SK-N-SH (cell line): ENCODE measurements around the gene TIMM22. TPM values are rescaled to one million over a fixed set of nuclear protein-coding genes. Genes with fewer than 3 reads are reported as not detected.

Experiments
- CTCF ChIA-PET: fragments of 300-600, 350-600 bp; formaldehyde crosslinking; extraction: SDS; loops from one replicate; lab custom pipeline; 2021; lab: Yijun Ruan, JAX
- POLR2A ChIA-PET: fragments of 350-600 bp; sonication (Branson Sonifier 250); formaldehyde crosslinking; extraction: SDS; loops from one replicate; lab custom pipeline; 2020; ENCODE audit warnings: antibody characterized with exemption, inconsistent platforms; lab: Yijun Ruan, JAX
- DNase-seq: peaks from one replicate; pipeline ENCODE4 v3.0.0; 2012
- H2AFZ ChIP-seq: fragments of 200-600 bp; sonication (generic); 2 replicates; pipeline ENCODE4 v1.8.1; 2016; ENCODE audit warnings: antibody characterized with exemption, mild to moderate bottlenecking, low read depth
- H3F3A ChIP-seq: fragments of 200-600 bp; sonication (generic); replicated peaks from 2 replicates; pipeline ENCODE3; 2016; ENCODE audit warnings: antibody characterized with exemption, mild to moderate bottlenecking; ENCODE audit not compliant: insufficient read depth
- H3K27ac ChIP-seq, 2 experiments: fragments of 200-500 bp in 1 of 2; fragments of 200-600 bp in 1 of 2; sonication (Bioruptor generic) in 1 of 2; sonication (generic), shearing (Covaris generic) in 1 of 2; 2 replicates each; pipeline versions ENCODE4 v1.5.1 to v1.6.1; 2014 to 2016; ENCODE audit warnings: low read depth in 2 of 2, inconsistent platforms in 1 of 2, low read length in 1 of 2, mild to moderate bottlenecking in 1 of 2, mixed read lengths in 1 of 2
- H3K27me3 ChIP-seq: fragments of 200-600 bp; sonication (generic), shearing (Covaris generic); 2 replicates; pipeline ENCODE4 v1.6.1; 2016; ENCODE audit warnings: mixed run types; ENCODE audit not compliant: insufficient read depth
- H3K36me3 ChIP-seq, 2 experiments: fragments of 200-500 bp in 1 of 2; fragments of 200-600 bp in 1 of 2; sonication (Bioruptor generic) in 1 of 2; sonication (generic) in 1 of 2; replicated peaks in 1 of 2; 2 replicates each; pipeline versions ENCODE3 to v1.5.1; 2014 to 2016; ENCODE audit warnings: low read length in 1 of 2, mild to moderate bottlenecking in 1 of 2; ENCODE audit not compliant: insufficient read depth in 2 of 2, control insufficient read depth in 1 of 2
- H3K4me1 ChIP-seq, 2 experiments: fragments of 200-500 bp in 1 of 2; fragments of 200-600 bp in 1 of 2; sonication (Bioruptor generic) in 1 of 2; sonication (generic), shearing (Covaris generic) in 1 of 2; 2 replicates each; pipeline versions ENCODE4 v1.5.1 to v1.6.1; 2014 to 2016; ENCODE audit warnings: low read depth in 1 of 2, low read length in 1 of 2, mixed run types in 1 of 2; ENCODE audit not compliant: insufficient read depth in 2 of 2, control insufficient read depth in 1 of 2
- H3K4me2 ChIP-seq: fragments of 200-600 bp; sonication (generic), shearing (Covaris generic); 2 replicates; pipeline ENCODE4 v1.6.1; 2017; ENCODE audit warnings: mixed run types
- H3K4me3 ChIP-seq, 2 experiments: fragments of 200-500 bp in 1 of 2; fragments of 200-600 bp in 1 of 2; sonication (Bioruptor generic) in 1 of 2; sonication (generic), shearing (Covaris generic) in 1 of 2; 2 replicates each; pipeline versions ENCODE4 v1.5.1 to v1.8.1; 2014 to 2016; ENCODE audit warnings: low read depth in 2 of 2, inconsistent platforms in 1 of 2, low read length in 1 of 2, mild to moderate bottlenecking in 1 of 2, mixed read lengths in 1 of 2, moderate library complexity in 1 of 2
- H3K79me2 ChIP-seq: fragments of 200-600 bp; sonication (generic); 2 replicates; pipeline ENCODE4 v1.8.1; 2017; ENCODE audit warnings: mild to moderate bottlenecking; ENCODE audit not compliant: insufficient read depth
- H3K9ac ChIP-seq: fragments of 200-600 bp; sonication (generic); 2 replicates; pipeline ENCODE4 v1.6.1; 2017; ENCODE audit warnings: mixed run types
- H3K9me2 ChIP-seq: fragments of 200-600 bp; sonication (generic); 2 replicates; pipeline ENCODE4 v1.6.1; 2017; ENCODE audit warnings: mixed run types
- H3K9me3 ChIP-seq: fragments of 200-600 bp; sonication (generic); 2 replicates; pipeline ENCODE4 v1.6.1; 2017; ENCODE audit warnings: mixed run types, mild to moderate bottlenecking, moderate library complexity
- H4K20me1 ChIP-seq: fragments of 200-600 bp; sonication (generic); 2 replicates; pipeline ENCODE4 v1.6.1; 2017; ENCODE audit warnings: mild to moderate bottlenecking, mixed run types; ENCODE audit not compliant: insufficient read depth
- CHD2 ChIP-seq: fragments of 150-350 bp; IDR thresholded peaks from 2 replicates; pipeline ENCODE4 v1.6.1; 2018; ENCODE audit warnings: low read length; ENCODE audit not compliant: partially characterized antibody
- CTCF ChIP-seq: fragments of 200-600 bp; sonication (generic); IDR thresholded peaks from 2 replicates; pipeline ENCODE4 v1.6.1; 2017; ENCODE audit warnings: antibody characterized with exemption, mild to moderate bottlenecking, moderate library complexity
- EZH2phosphoT487 ChIP-seq: fragments of 200-600 bp; sonication (generic); IDR thresholded peaks from 2 replicates; pipeline ENCODE4 v1.6.1; 2017; ENCODE audit warnings: low read depth, mixed run types, mild to moderate bottlenecking, antibody characterized with exemption, moderate library complexity, borderline replicate concordance
- FOSL2 ChIP-seq: IDR thresholded peaks from 2 replicates; pipeline ENCODE4 v1.4.0; 2012; ENCODE audit warnings: low read depth, mild to moderate bottlenecking, moderate library complexity, borderline replicate concordance
- GABPA ChIP-seq: IDR thresholded peaks from 2 replicates; pipeline ENCODE4 v1.4.0; 2012; ENCODE audit warnings: low read depth, mild to moderate bottlenecking
- GATA2 ChIP-seq: sonication (generic); formaldehyde crosslinking; IDR thresholded peaks from 2 replicates; pipeline ENCODE4 v1.5.0; 2020; ENCODE audit warnings: mild to moderate bottlenecking, missing genetic modification reagents
- MEF2A ChIP-seq: IDR thresholded peaks from 2 replicates; pipeline ENCODE4 v1.4.0; 2012; ENCODE audit warnings: low read depth, borderline replicate concordance
- MXI1 ChIP-seq: IDR thresholded peaks from 2 replicates; pipeline ENCODE4 v1.6.1; 2012; ENCODE audit warnings: mild to moderate bottlenecking, low read depth, low read length, improper control_type of control experiment
- NRF1 ChIP-seq: IDR thresholded peaks from 2 replicates; pipeline ENCODE4 v1.6.1; 2012; ENCODE audit warnings: low read depth, mild to moderate bottlenecking, low read length
- PBX3 ChIP-seq: IDR thresholded peaks from 2 replicates; pipeline ENCODE4; 2012
- RCOR1 ChIP-seq: fragments of 150-350 bp; IDR thresholded peaks from 2 replicates; pipeline ENCODE4 v1.6.1; 2017; ENCODE audit warnings: antibody characterized with exemption, low read length
- TAF1 ChIP-seq: IDR thresholded peaks from 2 replicates; pipeline ENCODE4 v1.6.1; 2012; ENCODE audit warnings: low read depth, mild to moderate bottlenecking, low read length, moderate library complexity, borderline replicate concordance
- TCF12 ChIP-seq: IDR thresholded peaks from 2 replicates; pipeline ENCODE4 v1.4.0; 2012
- ZBTB33 ChIP-seq: IDR thresholded peaks from 2 replicates; pipeline ENCODE4 v1.4.0; 2012; ENCODE audit warnings: low read depth, borderline replicate concordance
- WGBS: methylation state at CpG from one replicate; pipeline ENCODE4 v1.1.6; 2017; ENCODE audit warnings: low lambda C conversion rate; 5-methylcytosine and 5-hydroxymethylcytosine counted together
- polyA plus RNA-seq, 3 experiments: library from polyadenylated mRNA; depleted of rRNA; stranded (reverse); fragments of >200 nt; gene quantifications; 2 replicates each; pipeline ENCODE4 v1.2.3, GENCODE V29; 2012

Gene TIMM22
- polyA plus RNA-seq, 1 of the 3 experiments (the other 2 are of a cell fraction), result 9.9 TPM

GRCh38 chr17:1026599-1026975 is 29.7 kb downstream of the TIMM22 start:
- Histone ChIP-seq H3K9ac (no peak overlapping the region), H3K27ac (no peak overlapping the region), H2AFZ (no peak overlapping the region), H3K4me2 (no peak overlapping the region), H4K20me1 (peaks cover 19% of the 10 kb centered on the region), H3K4me3 (no peak overlapping the region), H3K79me2 (peaks cover 9% of the 10 kb centered on the region), H3K9me3 (no peaks in the 10 kb centered on the region), H3K36me3 (peaks cover 2 to 14% of the 10 kb centered on the region in 2 experiments), H3K27me3 (no peaks in the 10 kb centered on the region), H3F3A (peaks cover 6% of the 10 kb centered on the region), H3K9me2 (no peaks in the 10 kb centered on the region), H3K4me1 (peaks cover 0 to 21% of the 10 kb centered on the region in 2 experiments; a peak in 1 of 4 replicates)
- no peak for TF ChIP-seq TAF1
- no peak for TF ChIP-seq TCF12
- no peak for TF ChIP-seq ZBTB33
- TF ChIP-seq RCOR1, result no peak
- TF ChIP-seq FOSL2, result no peak
- no peak for TF ChIP-seq PBX3
- no peak for TF ChIP-seq MXI1
- TF ChIP-seq MEF2A, result no peak
- TF ChIP-seq CTCF, result no peak
- TF ChIP-seq CHD2, result no peak
- no peak for TF ChIP-seq EZH2phosphoT487
- TF ChIP-seq NRF1, result no peak
- TF ChIP-seq GABPA, result no peak
- POLR2A ChIA-PET, result no interaction called here
- no peak for DNase-seq
- 96% methylated on average over 8 of the region's 10 CpGs for WGBS
- CTCF ChIA-PET, result interaction anchor here (6.3 kb wide), 1 partner anchor 30 kb away, joined by 41 read pairs; no protein-coding TSS in a partner anchor

- no peak overlapping the region; a peak in 1 of 4 replicates for H3K27ac ChIP-seq
- H3K4me3 ChIP-seq, result no peak overlapping the region
- no peaks in the 10 kb centered on the region for H3K9me2 ChIP-seq
- no peaks in the 10 kb centered on the region for H3K9me3 ChIP-seq
- DNase-seq, result no peak
- H3K4me1 ChIP-seq, result peaks cover 0 to 21% of the 10 kb centered on the region in 2 experiments; a peak in 1 of 4 replicates
- H3K9ac ChIP-seq, result no peak overlapping the region
- TF ChIP-seq GATA2 (CRISPR knock-in tag), result no peak
- H4K20me1 ChIP-seq, result peaks cover 20% of the 10 kb centered on the region
- ChIA-PET CTCF (interaction anchor here (6.3 kb wide), 1 partner anchor 29 kb away, joined by 41 read pairs; no protein-coding TSS in a partner anchor), POLR2A (no interaction called here)
- 98% methylated on average over 6 of the region's 9 CpGs for WGBS
- H3K79me2 ChIP-seq, result peaks cover 9% of the 10 kb centered on the region
- no peak overlapping the region for H3K4me2 ChIP-seq
- peaks cover 6% of the 10 kb centered on the region for H3F3A ChIP-seq
- no peak overlapping the region for H2AFZ ChIP-seq
- H3K36me3 ChIP-seq, result peaks cover 2 to 14% of the 10 kb centered on the region in 2 experiments
- H3K27me3 ChIP-seq, result no peaks in the 10 kb centered on the region
Observed at GRCh38 chr17:1027044-1027443, 30.1 kb downstream of the TIMM22 start.
